Stimulated activated CD8-positive, alpha-beta memory T cell treated with anti-CD3 and anti-CD28 coated beads, Interleukin-15, amount 100 ng/mL, for 4 hours (primary cell): ENCODE data around the gene FAM13C.
"Not testable (repeated sequence)": the region's sequence is repeated elsewhere in the genome, so short reads cannot be mapped to it uniquely, and the experiment has no call there.

Source experiments
- DNase-seq, 2 donors: peaks; one replicate each; pipeline ENCODE4 v3.0.0-alpha.2; 2020; ENCODE audit warnings: low read depth in 2 of 2

Gene FAM13C

DNA sequence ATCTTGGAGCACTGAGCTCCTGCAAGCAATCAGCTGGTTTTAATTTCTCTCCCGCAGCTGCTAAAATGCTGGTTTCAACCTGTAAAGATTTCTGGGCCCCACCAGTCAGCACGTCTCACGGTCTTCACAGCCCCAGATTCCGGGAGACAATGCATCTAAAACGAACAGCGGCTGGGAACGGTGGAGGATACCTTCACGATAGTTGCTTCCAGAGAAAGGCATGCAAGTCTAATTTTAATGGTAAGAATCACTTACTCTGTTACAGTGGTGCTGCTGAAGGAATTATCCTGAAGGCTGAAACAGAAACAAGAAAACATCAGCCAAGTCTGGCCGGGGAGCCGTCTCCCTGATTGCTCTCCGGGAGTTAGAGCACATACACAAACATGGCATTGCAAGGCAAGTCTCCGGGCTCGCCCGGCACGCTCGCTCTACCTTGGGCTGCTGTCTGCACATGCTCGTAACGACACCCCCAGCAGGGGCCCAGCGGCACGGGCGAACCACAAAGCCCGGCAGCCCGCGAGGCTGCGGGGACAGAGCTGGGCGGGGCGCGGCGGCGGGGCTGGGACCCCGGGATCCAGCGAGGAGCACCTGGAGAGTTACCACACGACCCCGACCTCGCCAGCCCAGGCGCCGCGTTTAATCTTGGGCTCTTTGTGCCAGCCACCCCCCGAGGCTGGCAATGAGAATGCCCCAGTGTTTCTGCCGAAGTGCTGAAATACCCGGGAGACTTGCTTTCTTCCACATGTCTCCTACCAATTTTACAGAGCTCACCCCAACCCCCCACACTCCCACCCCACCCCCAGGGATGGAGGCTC lies at the start of gene FAM13C:
Gene FAM13C, minus strand, starts transcription at position 406 of the 815 bp plus-strand sequence. Its CDS starts 89 bp downstream, at position 317.
- no peak for DNase-seq

GRCh38 chr10:59405235-59405634 lies 42.9 kb upstream of the FAM13C start:
- DNase-seq = no peak

GRCh38 chr10:59400214-59400613 lies 37.9 kb upstream of the FAM13C start:
- DNase-seq = no peak

DNA sequence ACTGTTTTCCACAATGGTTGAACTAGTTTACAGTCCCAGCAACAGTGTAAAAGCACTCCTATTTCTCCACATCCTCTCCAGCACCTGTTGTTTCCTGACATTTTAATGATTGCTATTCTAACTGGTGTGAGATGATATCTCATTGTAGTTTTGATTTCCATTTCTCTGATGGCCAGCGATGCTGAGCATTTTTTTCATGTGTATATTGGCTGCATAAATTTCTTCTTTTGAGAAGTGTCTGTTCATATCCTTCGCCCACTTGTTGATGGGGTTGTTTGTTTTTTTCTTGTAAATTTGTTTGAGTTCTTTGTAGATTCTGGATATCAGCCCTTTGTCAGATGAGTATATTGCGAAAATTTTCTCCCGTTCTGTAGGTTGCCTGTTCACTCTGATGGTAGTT lies 37.0 kb upstream of the FAM13C start:
- not testable (repeated sequence) for DNase-seq

- DNase-seq = no peak
Observed at GRCh38 chr10:59397961-59398360, 35.6 kb upstream of the FAM13C start.

DNA sequence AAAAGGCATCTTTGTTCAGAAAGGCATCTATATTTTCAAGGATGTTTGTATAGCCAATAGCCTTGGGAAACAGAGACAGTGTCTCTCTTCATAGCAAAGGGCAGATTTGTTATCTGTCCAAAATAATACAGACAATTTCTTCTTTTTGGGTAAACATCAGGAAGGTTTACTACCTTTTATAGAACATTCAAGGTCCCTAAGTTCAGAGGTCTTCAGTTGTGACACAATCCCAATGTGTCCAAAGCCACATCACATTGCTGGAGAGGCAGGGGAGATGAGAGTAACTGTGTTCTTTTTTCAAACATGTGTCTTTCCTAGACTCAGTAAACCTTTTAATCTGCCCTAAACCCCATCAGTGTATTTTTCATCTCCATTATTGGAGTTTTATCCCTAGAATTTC lies 33.6 kb upstream of the FAM13C start:
- DNase-seq = no peak

- no peak for DNase-seq
Observed at GRCh38 chr10:59393349-59393748, 31.0 kb upstream of the FAM13C start.

DNA sequence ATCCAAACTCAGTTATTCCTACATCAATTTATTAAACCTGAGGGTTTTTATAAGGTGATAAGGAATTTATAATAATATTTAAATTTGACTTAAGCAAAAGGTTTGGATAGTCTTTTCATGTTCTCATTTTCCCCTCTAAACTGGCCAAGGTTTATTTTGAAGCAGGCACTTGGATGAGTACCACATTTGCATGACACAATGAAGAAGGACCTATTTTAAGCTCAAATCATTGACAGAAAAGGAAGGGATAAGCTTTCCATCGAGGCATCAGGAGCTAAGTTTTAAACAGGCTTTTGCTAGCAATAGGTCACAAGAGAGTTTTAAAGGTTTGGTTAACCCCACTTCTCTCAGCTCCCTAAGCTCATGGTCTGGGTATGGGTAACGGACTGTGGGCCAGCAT lies 28.7 kb upstream of the FAM13C start:
- no peak for DNase-seq

GRCh38 chr10:59388671-59388976 lies 26.3 kb upstream of the FAM13C start:
- DNase-seq = no peak

DNA sequence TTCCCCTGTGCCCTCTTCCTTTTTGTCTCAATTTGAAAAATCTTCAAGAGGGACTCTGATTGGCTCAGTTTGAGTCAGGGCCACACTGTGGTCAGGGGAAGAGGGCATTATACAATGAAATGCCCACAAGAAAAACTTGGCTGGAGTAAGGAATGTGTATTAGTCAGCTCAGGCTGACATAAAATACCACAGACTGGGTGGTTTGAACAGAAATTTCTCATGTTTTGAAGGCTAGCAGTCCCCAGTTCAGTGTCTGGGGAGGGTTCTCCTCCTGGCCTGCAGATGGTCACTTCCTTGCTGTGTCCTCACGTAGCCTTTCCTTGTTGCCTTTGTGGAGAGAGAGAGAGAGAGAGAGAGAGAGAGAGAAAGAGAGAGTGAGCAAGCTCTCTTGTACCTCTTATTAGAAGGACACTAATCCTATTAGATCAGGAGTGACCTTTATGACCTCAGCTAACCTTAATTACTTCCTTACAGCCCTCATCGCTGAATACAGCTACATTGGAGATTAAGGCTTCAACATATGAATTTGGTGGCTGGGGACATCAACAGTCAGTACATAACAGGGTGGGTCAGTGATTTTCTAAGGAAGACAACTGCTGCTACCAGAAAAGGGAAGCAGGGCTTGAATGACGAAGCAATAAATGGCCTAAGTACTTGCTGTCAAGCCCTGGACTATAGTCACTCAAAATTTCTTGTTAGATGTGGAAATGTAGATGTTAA lies 25.8 kb upstream of the FAM13C start:
- DNase-seq = no peak

GRCh38 chr10:59384761-59385160 lies 22.4 kb upstream of the FAM13C start:
- DNase-seq = no peak

DNA sequence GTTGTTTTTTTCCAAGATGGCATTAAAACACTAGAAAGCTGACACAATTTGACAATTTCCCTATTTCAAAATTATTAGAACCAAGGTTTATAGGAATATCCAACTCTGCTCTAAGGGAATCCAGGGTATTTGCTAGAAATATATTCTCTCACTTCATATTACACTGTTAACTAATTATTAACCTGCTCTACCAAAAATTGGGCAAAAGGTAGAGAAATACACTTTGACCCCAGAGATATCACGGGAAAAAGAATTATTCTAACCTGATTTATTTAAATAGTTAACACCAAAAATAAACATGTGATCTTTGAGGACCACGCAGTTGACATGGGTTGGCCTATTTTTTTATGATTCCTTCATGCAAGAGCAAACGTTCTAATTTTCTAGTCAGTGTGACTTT lies 21.6 kb upstream of the FAM13C start:
- no peak for DNase-seq

- DNase-seq = no peak
Observed at GRCh38 chr10:59383436-59383835, 21.1 kb upstream of the FAM13C start.

GRCh38 chr10:59382831-59383295 lies 20.5 kb upstream of the FAM13C start:
- DNase-seq = no peak

DNA sequence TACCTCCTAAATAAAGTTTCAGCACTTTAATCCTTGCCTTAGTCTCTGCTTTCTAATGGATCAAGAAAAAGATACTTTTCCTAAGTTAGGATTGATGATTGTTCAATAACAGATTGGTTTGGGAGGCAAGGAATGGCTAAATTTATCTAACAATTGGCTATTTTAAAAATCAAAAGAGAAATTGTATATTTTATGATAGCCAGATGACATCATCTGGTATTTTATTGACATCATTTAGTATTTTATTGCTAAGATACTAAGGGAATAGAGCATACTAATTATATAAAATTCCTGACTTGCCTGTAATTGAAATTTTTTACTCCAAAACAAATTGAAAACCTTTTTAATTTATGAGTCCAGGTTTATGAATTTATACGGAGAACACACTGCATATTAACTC lies 19.3 kb upstream of the FAM13C start:
- DNase-seq = no peak

GRCh38 chr10:59376846-59377245 lies 14.5 kb upstream of the FAM13C start:
- no peak for DNase-seq

DNA sequence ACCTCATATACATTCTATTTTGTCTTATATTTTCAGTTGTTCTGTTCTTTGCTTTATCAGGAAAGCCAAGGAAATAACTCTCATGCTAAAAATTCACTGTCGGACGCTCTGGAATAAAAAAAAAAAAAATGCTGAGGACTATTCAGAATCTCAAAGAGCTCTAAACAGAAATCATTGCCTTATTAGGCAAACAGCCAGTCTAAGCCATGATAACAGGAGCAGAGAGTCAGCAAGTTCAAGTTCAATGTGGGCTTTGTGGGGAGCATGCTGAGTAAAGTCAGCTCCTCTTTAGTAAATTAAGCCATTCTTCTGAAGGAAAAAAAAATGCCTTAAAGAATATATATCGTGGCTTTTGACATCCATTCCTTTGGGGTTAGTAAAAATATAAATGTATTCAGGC lies 13.6 kb upstream of the FAM13C start:
- no peak for DNase-seq

- DNase-seq = no peak
Observed at GRCh38 chr10:59374916-59375315, 12.6 kb upstream of the FAM13C start.

DNA sequence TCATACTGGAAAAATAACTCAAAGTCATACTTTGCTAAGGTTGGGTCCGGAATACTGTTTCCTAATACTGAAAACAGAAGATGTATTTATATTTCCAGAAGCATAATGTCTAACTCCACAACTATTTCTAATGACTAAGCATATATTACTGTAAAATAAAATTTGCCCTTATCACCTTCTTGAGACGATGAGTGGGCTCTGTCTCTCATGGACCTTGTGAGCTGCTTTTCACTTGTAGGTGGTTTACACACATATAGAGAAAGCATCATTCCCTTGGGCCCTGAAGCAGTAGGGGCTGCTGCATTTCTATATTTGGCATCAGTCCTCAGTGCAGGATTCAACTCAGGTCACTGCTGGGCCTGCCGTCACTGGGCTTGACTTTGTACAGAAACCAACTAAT lies 10.7 kb upstream of the FAM13C start:
- no peak for DNase-seq

GRCh38 chr10:59372543-59372942 lies 10.2 kb upstream of the FAM13C start:
- DNase-seq = no peak

DNA sequence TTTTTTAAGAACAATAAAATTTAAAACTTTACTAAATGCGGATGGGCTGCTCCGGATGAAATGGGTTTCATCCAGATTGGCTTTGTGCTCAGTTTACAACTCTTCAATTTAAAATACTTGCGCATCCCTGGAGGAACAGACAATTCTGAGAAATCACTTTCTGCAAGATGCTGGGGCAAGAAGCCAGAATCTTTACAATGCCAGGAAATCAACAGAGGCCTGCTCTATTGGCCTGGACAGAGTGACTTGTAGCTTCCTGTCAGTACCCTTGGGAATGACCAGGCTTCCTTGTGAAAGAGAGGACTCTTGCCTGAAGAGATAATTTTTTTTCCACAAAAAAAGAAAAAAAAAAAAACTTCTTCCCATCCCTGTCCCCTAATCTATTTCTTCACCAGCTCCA lies 3.9 kb upstream of the FAM13C start:
- no peak for DNase-seq

DNA sequence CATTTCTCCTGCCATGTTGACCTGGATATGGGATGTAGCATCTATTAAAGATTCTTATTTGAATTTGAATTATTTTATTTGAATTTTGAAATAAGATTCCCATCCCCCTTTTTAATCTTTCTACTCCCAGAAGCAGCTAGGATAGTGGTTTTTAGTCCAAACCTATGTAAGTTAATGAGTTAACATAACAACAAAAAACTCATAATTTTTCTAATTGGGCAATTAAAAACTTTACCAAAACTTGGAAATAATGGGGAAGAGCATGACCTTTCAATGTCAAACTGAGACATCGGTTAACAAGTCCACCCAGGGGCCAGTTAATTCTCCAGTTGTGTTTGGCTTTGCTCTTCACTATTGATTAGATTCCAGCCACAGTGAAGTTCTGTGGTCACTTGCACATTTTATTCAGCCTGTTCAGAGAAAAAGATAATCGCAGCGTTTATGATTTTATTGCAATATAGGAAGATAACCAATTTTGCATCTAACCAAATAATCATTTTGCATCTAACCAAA lies 1.2 kb upstream of the FAM13C start:
- no peak for DNase-seq

DNA sequence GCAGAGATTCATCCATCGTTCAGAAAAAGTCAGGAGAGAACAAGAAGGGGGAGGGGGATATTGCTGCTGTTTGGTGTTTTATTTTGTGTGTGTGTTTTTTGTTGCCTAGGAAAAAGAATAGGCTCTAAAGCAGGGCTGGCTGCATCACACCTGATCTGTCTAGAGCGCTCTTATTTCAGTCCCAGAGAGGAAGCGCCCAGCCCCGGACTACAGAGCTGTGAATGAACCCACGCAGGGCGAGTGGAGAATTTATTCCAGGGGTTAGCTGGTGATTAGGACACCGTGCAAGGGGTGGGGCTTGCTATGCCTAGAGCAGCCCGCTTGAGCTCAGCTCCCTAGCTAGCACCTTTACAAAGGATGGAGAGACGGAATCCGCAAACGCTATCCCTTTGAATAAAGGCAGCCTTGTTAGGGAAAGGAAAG lies 621 bp upstream of the FAM13C start:
- no peak for DNase-seq
